ENCODE data around the gene MAP1A. TPM values are rescaled to one million over a fixed set of nuclear protein-coding genes. Genes with fewer than 3 reads are reported as not detected.

The MAP1A gene
- total and polyA plus RNA-seq, 12 donors = 3.4 to 27.0 (median 9.6) TPM

- H3K27ac ChIP-seq = peak overlapping the region in 2 of 5 donors; percentile 47 to 61
- WGBS, 4 donors = 27 to 41% (median 33%) methylated on average over 5 of the region's 5 CpGs
These were observed 1.2 kb upstream of the MAP1A start for GRCh38 chr15:43516185-43516584.

GRCh38 chr15:43516801-43517353 is 531 bp upstream of the MAP1A start:
- DNase-seq = peak in 2 of 7 donors; percentile 9 to 45
- peaks cover 0 to 29% of the 10 kb centered on the region in 2 donors for H3K4me1 ChIP-seq (replicated peaks in 1 of 2)
- H3K27me3 ChIP-seq = no peaks in the 10 kb centered on the region
- TF ChIP-seq POLR2A (IDR thresholded peaks at IDR 0.05) (no peak), CTCF (IDR thresholded peaks at IDR 0.05) (no peak)
- intact Hi-C loops (cut with DNase I) = loop anchor here in 1 of 2 donors (10.0 kb wide), 1 partner anchor 72 kb away; no protein-coding TSS in a partner anchor
- H3K9me3 ChIP-seq (replicated peaks in 1 of 3) = no peaks in the 10 kb centered on the region
- peak overlapping the region in 1 of 4 donors; percentile 50 for H3K4me3 ChIP-seq
- peak overlapping the region in 2 of 5 donors; percentile 51 to 61 for H3K27ac ChIP-seq
- peaks cover 0 to 11% of the 10 kb centered on the region in 2 donors for H3K36me3 ChIP-seq (replicated peaks in 1 of 2)
- WGBS, 4 donors = 54 to 66% (median 59%) methylated on average over 4 of the region's 4 CpGs

More at GRCh38 chr15:43516185-43516584, 1.2 kb upstream of the MAP1A start:
- no peaks in the 10 kb centered on the region for H3K27me3 ChIP-seq
- peak; percentile 40 to 85 (median 75) for DNase-seq
- intact Hi-C loops (cut with DNase I) = loop anchor here in 1 of 2 donors (10.0 kb wide), 1 partner anchor 71 kb away; no protein-coding TSS in a partner anchor
- TF ChIP-seq CTCF (IDR thresholded peaks at IDR 0.05) = no peak
- no peak for TF ChIP-seq POLR2A (IDR thresholded peaks at IDR 0.05)
- H3K4me1 ChIP-seq (replicated peaks in 1 of 2) = peaks cover 0 to 34% of the 10 kb centered on the region in 2 donors
- no peaks in the 10 kb centered on the region for H3K9me3 ChIP-seq (replicated peaks in 1 of 3)
- peaks cover 0 to 4% of the 10 kb centered on the region in 2 donors for H3K36me3 ChIP-seq (replicated peaks in 1 of 2)
- no peak overlapping the region for H3K4me3 ChIP-seq

GRCh38 chr15:43518197-43518761 is 871 bp downstream of the MAP1A start:
- Histone ChIP-seq H3K4me1 (replicated peaks in 1 of 2) (peaks cover 0 to 29% of the 10 kb centered on the region in 2 donors), H3K27ac (peak overlapping the region in 2 of 5 donors; percentile 30 to 52), H3K4me3 (peak overlapping the region in 2 of 4 donors; percentile 0 to 50), H3K27me3 (no peaks in the 10 kb centered on the region), H3K36me3 (replicated peaks in 1 of 2) (peaks cover 0 to 18% of the 10 kb centered on the region in 2 donors), H3K9me3 (replicated peaks in 1 of 3) (no peaks in the 10 kb centered on the region)
- peak in 1 of 2 donors; percentile 29 for TF ChIP-seq POLR2A (IDR thresholded peaks at IDR 0.05)
- TF ChIP-seq CTCF (IDR thresholded peaks at IDR 0.05) = no peak
- DNase-seq = peak in 4 of 7 donors; percentile 18 to 58 (median 39)
- intact Hi-C loops (cut with DNase I) = loop anchor here in 1 of 2 donors (10.0 kb wide), 1 partner anchor 73 kb away; no protein-coding TSS in a partner anchor
- 12 to 19% (median 15%) methylated on average over 8 to 18 of the region's 18 CpGs for WGBS, 4 donors

- H3K9me3 ChIP-seq (replicated peaks in 1 of 3) = no peaks in the 10 kb centered on the region
- no peak overlapping the region for H3K4me3 ChIP-seq
- H3K36me3 ChIP-seq (replicated peaks in 1 of 2) = peaks cover 0 to 18% of the 10 kb centered on the region in 2 donors
- DNase-seq = no peak
- TF ChIP-seq CTCF (IDR thresholded peaks at IDR 0.05) (no peak), POLR2A (IDR thresholded peaks at IDR 0.05) (no peak)
- no peak overlapping the region for H3K27ac ChIP-seq
- peaks cover 0 to 29% of the 10 kb centered on the region in 2 donors for H3K4me1 ChIP-seq (replicated peaks in 1 of 2)
- intact Hi-C loops (cut with DNase I) = loop anchor here in 1 of 2 donors (10.0 kb wide), 1 partner anchor 74 kb away; no protein-coding TSS in a partner anchor
- no peaks in the 10 kb centered on the region for H3K27me3 ChIP-seq
- 72 to 90% (median 78%) methylated on average over 2 of the region's 2 CpGs for WGBS, 4 donors
These were observed 1.8 kb downstream of the MAP1A start for GRCh38 chr15:43519196-43519595.
